HL-60 (cell line): ENCODE data around the gene SRF.

Source experiments
- CTCF ChIP-seq: IDR thresholded peaks from one replicate; pipeline ENCODE4 v1.5.1; 2011; ENCODE audit warnings: low read length, control low read depth, inconsistent platforms; ENCODE audit not compliant: insufficient read depth
- POLR2AphosphoS5 ChIP-seq: IDR thresholded peaks from 2 replicates; pipeline ENCODE4 v1.6.1; 2012; ENCODE audit warnings: low read depth
- REST ChIP-seq: IDR thresholded peaks from 2 replicates; pipeline ENCODE4 v1.6.1; 2012; ENCODE audit warnings: low read depth; ENCODE audit not compliant: insufficient replicate concordance

- TF ChIP-seq POLR2AphosphoS5, result no peak
- TF ChIP-seq CTCF, result no peak
- TF ChIP-seq REST, result no peak
Measured at GRCh38 chr6:43184268-43184985, 13.4 kb downstream of the SRF start.
